Endothelial cell of umbilical vein (primary cell): ENCODE measurements around the gene SNUPN.
"Not testable (repeated sequence)": the region's sequence is repeated elsewhere in the genome, so short reads cannot be mapped to it uniquely, and the experiment has no call there.

ENCODE experiments used
- EZH2 ChIP-seq: IDR thresholded peaks from 2 replicates; pipeline ENCODE4 v1.6.1; 2012; ENCODE audit warnings: borderline replicate concordance, low read depth, mild to moderate bottlenecking, moderate library complexity, low read length, inconsistent platforms; ENCODE audit not compliant: severe bottlenecking
- MYC ChIP-seq: IDR thresholded peaks from one replicate; pipeline ENCODE4 v1.6.1; 2011; ENCODE audit warnings: mild to moderate bottlenecking, low read depth, low read length
- POLR2A ChIP-seq: IDR thresholded peaks from 2 replicates; pipeline ENCODE4 v1.6.1; 2012; ENCODE audit warnings: low read depth, mild to moderate bottlenecking, control low read depth, low read length
- POLR2AphosphoS5 ChIP-seq: IDR thresholded peaks from 2 replicates; pipeline ENCODE4 v1.6.1; 2012; ENCODE audit warnings: low read depth, mild to moderate bottlenecking, control low read depth, low read length, moderate library complexity; ENCODE audit not compliant: insufficient read depth
- TF ChIP-seq, protein P1 (sequence below), 2 donors: IDR thresholded peaks; 1 replicate in 1 of 2; 2 replicates in 1 of 2; pipeline ENCODE4 v1.5.1; 2011; ENCODE audit warnings: low read length in 2 of 2, mild to moderate bottlenecking in 2 of 2, moderate library complexity in 2 of 2, control low read depth in 1 of 2, inconsistent platforms in 1 of 2, low read depth in 1 of 2; ENCODE audit not compliant: insufficient read depth in 1 of 2; ENCODE audit errors: extremely low read depth in 1 of 2
- TF ChIP-seq, protein P2 (sequence below): IDR thresholded peaks from 2 replicates; pipeline ENCODE4 v1.6.1; 2011; ENCODE audit not compliant: insufficient read depth, insufficient read length

DNA sequence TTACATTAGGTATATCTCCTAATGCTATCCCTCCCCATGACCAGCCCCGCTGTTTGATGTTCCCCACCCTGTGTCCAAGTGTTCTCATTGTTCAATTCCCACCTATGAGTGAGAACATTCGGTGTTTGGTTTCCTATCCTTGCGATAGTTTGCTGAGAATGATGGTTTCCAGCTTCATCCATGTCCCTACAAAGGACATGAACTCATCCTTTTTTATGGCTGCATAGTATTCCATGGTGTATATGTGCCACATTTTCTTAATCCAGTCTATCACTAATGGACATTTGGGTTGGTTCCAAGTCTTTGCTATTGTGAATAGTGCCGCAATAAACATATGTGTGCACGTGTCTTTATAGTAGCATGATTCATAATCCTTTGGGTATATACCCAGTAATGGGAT, 39.1 kb downstream of the SNUPN start:
- TF ChIP-seq, protein P1, sequence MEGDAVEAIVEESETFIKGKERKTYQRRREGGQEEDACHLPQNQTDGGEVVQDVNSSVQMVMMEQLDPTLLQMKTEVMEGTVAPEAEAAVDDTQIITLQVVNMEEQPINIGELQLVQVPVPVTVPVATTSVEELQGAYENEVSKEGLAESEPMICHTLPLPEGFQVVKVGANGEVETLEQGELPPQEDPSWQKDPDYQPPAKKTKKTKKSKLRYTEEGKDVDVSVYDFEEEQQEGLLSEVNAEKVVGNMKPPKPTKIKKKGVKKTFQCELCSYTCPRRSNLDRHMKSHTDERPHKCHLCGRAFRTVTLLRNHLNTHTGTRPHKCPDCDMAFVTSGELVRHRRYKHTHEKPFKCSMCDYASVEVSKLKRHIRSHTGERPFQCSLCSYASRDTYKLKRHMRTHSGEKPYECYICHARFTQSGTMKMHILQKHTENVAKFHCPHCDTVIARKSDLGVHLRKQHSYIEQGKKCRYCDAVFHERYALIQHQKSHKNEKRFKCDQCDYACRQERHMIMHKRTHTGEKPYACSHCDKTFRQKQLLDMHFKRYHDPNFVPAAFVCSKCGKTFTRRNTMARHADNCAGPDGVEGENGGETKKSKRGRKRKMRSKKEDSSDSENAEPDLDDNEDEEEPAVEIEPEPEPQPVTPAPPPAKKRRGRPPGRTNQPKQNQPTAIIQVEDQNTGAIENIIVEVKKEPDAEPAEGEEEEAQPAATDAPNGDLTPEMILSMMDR (IDR thresholded peaks at IDR 0.05; ENCODE audit: extremely low read depth in 1 of 2, insufficient read depth in 1 of 2, low read depth in 1 of 2, low read length in 2 of 2), result not testable (repeated sequence)
- TF ChIP-seq POLR2A, EZH2, POLR2AphosphoS5, MYC: not testable (repeated sequence)
- TF ChIP-seq, protein P2, sequence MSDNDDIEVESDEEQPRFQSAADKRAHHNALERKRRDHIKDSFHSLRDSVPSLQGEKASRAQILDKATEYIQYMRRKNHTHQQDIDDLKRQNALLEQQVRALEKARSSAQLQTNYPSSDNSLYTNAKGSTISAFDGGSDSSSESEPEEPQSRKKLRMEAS, result not testable (repeated sequence)
